GM12873 (cell line): Measurements from ENCODE around the gene ABCA13.

Experiments used
- TF ChIP-seq, protein P1 (sequence below): IDR thresholded peaks from 2 replicates; pipeline ENCODE4 v1.5.1; 2012; ENCODE audit warnings: low read depth, mild to moderate bottlenecking, moderate library complexity, low read length, control low read depth; ENCODE audit not compliant: insufficient read depth; ENCODE audit errors: missing control alignments

Gene ABCA13

DNA sequence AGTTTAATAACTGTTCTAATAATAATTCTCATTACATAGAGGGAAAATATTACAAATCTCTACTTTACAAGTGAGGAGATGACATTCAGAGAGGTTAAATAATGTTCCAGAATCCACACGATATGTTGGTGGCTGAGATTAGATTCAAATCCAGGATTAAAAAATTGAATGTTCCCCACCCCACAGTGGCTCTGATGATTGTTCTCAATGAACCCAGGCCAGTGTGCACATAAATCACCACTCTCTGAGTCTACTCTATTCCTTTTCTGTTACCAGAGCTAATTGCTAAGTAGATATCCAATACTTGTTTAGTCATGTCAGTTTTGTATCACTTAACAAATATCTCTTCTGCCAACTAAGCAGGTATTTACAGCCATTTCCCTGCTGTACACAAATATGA lies 281.0 kb downstream of the ABCA13 start:
- TF ChIP-seq, protein P1, sequence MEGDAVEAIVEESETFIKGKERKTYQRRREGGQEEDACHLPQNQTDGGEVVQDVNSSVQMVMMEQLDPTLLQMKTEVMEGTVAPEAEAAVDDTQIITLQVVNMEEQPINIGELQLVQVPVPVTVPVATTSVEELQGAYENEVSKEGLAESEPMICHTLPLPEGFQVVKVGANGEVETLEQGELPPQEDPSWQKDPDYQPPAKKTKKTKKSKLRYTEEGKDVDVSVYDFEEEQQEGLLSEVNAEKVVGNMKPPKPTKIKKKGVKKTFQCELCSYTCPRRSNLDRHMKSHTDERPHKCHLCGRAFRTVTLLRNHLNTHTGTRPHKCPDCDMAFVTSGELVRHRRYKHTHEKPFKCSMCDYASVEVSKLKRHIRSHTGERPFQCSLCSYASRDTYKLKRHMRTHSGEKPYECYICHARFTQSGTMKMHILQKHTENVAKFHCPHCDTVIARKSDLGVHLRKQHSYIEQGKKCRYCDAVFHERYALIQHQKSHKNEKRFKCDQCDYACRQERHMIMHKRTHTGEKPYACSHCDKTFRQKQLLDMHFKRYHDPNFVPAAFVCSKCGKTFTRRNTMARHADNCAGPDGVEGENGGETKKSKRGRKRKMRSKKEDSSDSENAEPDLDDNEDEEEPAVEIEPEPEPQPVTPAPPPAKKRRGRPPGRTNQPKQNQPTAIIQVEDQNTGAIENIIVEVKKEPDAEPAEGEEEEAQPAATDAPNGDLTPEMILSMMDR = no peak

DNA sequence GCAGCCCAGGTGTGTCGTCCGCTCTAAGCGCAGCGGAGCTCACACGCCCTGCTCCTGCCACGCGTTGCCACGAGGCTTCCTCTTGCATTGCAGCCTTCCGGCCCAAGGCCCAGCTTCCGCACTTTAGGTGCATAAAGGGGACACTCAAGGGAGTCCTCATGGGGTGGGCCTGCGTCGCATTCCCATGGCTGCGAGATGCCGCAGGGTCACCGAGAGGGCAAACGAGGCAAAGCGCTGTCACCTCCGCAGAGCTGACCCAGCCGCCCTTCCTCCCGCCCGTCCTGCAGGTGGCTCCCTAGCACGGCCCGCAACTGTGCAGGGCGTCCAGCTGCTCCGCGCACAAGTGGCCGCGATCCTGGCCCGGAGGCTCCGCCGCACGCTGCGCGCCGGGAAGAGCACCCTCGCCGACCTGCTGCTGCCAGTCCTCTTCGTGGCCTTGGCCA lies 283.5 kb downstream of the ABCA13 start:
- TF ChIP-seq, protein P1 = no peak

DNA sequence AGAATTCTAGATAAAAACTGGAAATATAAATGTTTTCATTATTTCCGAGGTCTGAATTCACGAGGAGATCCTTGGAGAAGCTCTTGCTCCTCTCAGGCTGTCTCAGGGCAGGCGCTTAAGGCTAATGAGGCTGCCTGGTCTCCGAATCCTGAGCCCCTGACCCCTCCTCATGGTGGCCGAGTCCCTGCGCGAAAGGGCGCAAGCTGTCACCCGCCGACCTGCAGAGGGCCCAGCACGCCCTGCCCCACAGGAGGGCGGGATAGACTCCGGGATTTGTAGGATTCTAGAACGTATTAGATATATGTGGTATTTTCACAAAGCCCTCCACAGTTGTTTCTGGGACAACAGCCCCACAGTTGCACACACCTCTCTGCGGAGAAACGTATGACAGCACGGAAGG lies 284.1 kb downstream of the ABCA13 start:
- TF ChIP-seq, protein P1 = no peak

DNA sequence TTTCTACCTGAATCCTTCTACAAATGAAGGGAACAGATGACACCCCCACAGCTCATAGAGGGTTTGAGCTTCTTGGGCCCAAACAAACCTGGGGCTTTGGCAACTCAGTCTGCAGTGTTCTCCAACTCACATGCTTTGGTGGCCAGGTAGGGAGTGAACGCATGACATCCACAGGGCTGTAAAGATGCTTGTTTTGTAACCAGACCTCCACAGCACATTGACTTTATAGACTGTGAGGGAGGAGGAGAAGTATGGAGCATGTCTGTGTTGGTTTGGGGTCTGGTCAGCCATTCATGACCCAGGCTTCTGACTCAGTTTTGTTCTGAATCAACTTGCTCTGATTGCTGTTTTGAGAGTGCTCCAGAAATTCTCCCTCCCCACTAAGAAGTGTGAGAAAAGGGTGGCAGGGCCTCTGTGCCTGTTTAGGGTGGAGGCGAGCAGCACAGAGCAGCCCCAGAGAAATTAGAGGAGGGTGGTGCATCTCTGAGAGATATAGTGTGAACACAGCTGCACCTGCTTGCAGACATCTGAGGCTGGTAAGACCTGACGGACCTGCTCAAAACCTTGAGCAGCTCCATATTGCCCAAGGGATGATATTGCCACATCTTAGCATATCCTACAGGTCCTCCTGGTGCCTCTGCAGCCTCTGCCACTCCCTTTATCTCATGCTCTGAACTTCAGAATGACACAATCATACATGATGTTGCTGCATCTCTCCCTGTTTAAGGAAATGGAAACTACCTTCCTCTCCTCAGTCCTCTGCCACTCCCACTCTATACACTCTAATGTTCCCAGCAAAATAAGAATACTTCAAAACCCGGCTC lies 287.7 kb downstream of the ABCA13 start:
- TF ChIP-seq, protein P1 = no peak

DNA sequence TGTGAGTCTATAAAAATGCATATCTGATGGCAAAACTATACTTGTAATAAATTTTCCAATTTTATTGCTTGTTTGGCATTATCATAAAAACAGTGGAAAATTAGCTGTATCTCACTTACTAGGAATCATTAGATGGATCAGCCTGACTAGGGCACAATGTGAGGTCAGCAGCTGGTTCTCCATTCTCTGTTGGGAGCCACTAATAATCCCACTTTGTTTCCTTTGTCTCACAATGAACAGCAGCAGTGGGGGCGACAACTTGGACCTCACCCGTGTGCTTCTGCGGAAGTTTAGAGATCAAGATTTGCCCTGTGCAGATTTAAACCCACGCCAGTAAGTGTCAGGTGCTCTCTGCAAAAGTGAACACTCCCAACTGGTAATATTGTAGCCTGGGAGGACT lies 295.5 kb downstream of the ABCA13 start:
- TF ChIP-seq, protein P1 = no peak

DNA sequence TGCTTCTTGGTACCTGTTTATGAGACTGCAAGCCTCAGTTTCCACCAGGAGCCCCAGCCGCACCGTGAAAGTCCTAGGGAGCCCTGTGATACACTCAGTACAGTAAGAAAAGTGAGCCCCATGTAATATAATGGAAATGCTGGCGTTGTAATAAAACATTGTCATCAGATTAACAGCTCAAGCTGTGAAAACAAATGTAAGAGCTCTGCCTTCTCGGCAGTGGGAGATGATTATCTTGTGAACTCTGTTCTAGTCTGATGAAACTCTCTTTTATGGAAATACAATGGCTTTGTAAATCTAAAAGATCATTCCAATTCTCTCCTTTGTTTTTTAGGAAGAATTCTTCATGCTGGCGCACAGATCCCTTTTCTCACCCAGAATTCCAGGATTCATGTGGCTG lies 299.9 kb downstream of the ABCA13 start:
- TF ChIP-seq, protein P1 = no peak

DNA sequence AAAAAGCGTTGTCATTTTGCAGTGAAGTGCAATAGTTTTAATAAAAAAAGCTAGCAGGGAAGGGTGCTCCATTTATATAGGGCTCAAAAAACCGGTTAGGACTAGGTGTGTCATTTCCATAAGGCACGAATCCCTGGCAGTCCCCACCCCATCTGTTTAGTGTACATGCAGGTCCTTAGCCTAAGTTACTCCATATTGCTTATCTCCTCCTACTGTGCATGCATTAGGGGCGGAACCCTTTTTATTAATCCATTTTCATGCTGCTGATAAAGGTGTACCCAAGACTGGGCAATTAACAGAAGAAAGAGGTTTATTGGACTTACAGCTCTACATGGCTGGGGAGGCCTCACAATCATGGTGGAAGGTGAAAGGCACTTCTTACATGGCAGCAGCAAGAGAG lies 301.4 kb downstream of the ABCA13 start:
- TF ChIP-seq, protein P1 = no peak
